Colonic mucosa (tissue), 4 donors: ENCODE data around the gene HELB. TPM values are rescaled to one million over a fixed set of nuclear protein-coding genes. Genes with fewer than 3 reads are reported as not detected.

ENCODE experiments used
- DNase-seq: peaks from one replicate; pipeline ENCODE4 v3.0.0-alpha.2; 2020
- H3K27ac ChIP-seq: fragments of 200-600 bp; one replicate; pipeline ENCODE4 v1.8.0; 2021
- H3K27me3 ChIP-seq: fragments of 200-600 bp; one replicate; pipeline ENCODE4 v1.8.0; 2021
- H3K36me3 ChIP-seq: fragments of 200-600 bp; one replicate; pipeline ENCODE4 v1.8.0; 2021
- H3K4me1 ChIP-seq: fragments of 200-600 bp; one replicate; pipeline ENCODE4 v1.8.0; 2021; ENCODE audit warnings: mild to moderate bottlenecking
- H3K4me3 ChIP-seq: fragments of 200-600 bp; one replicate; pipeline ENCODE4 v1.8.0; 2021
- H3K9ac ChIP-seq, 2 donors: one replicate each; pipeline ENCODE4 v1.7.0; 2013; ENCODE audit warnings: control low read depth in 2 of 2, low read depth in 2 of 2, low read length in 2 of 2
- H3K9me3 ChIP-seq: fragments of 200-600 bp; one replicate; pipeline ENCODE4 v1.8.0; 2021
- intact Hi-C: fragments of 100-400 bp; cut with DNase I; formaldehyde crosslinking; loops from one replicate; pipeline ENCODE4 v1.14.1; 2022
- total RNA-seq, 2 donors: library from RNA; stranded (reverse); fragmentation: NEBNext Ultra II Directional in 1 of 2; extraction: Animal tissue kit (Norgen Biotek cat#: 25700) in 1 of 2; gene quantifications; one replicate each; pipeline ENCODE4 v1.2.1, GENCODE V29; 2021
- TF ChIP-seq, protein P1 (sequence below): fragments of 200-600 bp; IDR thresholded peaks from one replicate; pipeline ENCODE4 v1.8.0; 2022; ENCODE audit warnings: antibody characterized with exemption, mild to moderate bottlenecking
- donor health status: healthy.
- donor health status: DM: no; HTN: no; CAD: no.
- donor health status: DM: no; HTN: no; CAD: no.

Gene HELB
- total RNA-seq, 2 donors from 2014 or later, result 4.5 to 5.2 TPM

DNA sequence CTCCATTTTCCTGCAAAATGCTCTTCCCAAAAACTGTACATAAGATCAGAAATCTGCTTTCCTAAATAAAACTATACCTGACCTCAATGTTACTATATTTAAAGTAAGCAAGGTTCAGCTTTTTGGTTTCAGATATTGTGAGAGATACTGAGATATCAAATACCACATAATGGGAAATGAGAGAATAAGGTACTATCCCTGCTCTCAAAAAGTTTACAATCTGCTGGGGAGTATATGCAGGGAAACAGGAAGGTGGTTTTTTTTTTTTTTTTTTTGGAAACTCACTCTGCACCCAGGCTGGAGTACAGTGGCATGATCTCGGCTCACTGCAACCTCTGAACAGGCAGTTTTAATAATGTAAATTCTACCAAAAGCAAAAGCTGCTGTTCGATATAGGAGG lies 49.0 kb downstream of the HELB start:
- DNase-seq, result no peak
- Histone ChIP-seq H3K4me1 (no peaks in the 10 kb centered on the region), H3K36me3 (no peaks in the 10 kb centered on the region), H3K9ac (no peak overlapping the region), H3K9me3 (no peaks in the 10 kb centered on the region), H3K27ac (no peak overlapping the region), H3K27me3 (no peaks in the 10 kb centered on the region), H3K4me3 (no peak overlapping the region)
- intact Hi-C loops, result loop anchor here (5.0 kb wide), 1 partner anchor 341 kb away; no protein-coding TSS in a partner anchor
- TF ChIP-seq, protein P1, sequence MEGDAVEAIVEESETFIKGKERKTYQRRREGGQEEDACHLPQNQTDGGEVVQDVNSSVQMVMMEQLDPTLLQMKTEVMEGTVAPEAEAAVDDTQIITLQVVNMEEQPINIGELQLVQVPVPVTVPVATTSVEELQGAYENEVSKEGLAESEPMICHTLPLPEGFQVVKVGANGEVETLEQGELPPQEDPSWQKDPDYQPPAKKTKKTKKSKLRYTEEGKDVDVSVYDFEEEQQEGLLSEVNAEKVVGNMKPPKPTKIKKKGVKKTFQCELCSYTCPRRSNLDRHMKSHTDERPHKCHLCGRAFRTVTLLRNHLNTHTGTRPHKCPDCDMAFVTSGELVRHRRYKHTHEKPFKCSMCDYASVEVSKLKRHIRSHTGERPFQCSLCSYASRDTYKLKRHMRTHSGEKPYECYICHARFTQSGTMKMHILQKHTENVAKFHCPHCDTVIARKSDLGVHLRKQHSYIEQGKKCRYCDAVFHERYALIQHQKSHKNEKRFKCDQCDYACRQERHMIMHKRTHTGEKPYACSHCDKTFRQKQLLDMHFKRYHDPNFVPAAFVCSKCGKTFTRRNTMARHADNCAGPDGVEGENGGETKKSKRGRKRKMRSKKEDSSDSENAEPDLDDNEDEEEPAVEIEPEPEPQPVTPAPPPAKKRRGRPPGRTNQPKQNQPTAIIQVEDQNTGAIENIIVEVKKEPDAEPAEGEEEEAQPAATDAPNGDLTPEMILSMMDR, result no peak

DNA sequence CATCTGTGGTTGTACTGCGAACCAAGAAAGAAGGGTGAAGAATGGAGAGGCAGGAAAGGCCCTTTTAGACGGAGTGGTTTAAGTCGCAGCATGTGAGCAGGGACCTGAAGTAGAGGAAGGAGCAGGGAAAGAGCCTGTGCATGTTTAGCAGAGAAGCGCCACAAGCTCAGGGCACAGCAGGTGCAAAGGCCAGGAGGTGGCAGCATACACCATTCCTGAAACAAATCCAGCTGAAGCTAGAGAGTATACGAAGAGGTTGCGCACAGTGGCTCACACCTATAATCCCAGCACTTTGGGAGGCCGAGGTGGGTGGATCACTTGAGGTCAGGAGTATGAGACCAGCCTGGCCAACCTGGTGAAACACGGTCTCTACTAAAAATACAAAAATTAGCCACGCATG lies 49.9 kb downstream of the HELB start:
- Histone ChIP-seq H3K27ac (no peak overlapping the region), H3K4me1 (no peaks in the 10 kb centered on the region), H3K9me3 (no peaks in the 10 kb centered on the region), H3K36me3 (no peaks in the 10 kb centered on the region), H3K9ac (no peak overlapping the region), H3K4me3 (no peak overlapping the region), H3K27me3 (no peaks in the 10 kb centered on the region)
- TF ChIP-seq, protein P1, result no peak
- peak; percentile 19 for DNase-seq
- intact Hi-C loops, result loop anchor here (5.0 kb wide), 1 partner anchor 340 kb away; no protein-coding TSS in a partner anchor

DNA sequence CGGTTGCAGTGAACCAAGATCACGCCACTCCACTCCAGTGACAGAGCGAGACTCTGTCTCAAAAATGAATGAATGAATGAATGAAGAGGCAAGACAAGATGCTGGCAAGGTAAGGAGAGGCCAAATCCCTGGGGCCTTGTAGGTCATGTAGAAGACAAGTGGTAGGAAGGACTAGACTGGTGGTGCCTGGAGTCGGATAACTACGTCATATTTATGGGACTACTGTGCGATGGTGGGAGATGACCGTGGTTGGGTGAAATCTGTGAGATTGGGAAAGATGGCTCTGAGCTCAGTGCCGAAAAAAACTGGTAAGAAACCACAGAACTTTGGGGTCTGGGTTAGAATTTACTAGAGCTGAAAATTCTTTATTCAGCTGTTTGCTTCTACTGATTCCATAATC lies 50.6 kb downstream of the HELB start:
- Histone ChIP-seq H3K27me3 (no peaks in the 10 kb centered on the region), H3K9ac (no peak overlapping the region), H3K9me3 (no peaks in the 10 kb centered on the region), H3K27ac (no peak overlapping the region), H3K4me3 (no peak overlapping the region), H3K36me3 (no peaks in the 10 kb centered on the region), H3K4me1 (no peaks in the 10 kb centered on the region)
- TF ChIP-seq, protein P1, result no peak
- intact Hi-C loops, result loop anchor here (5.0 kb wide), 1 partner anchor 339 kb away; no protein-coding TSS in a partner anchor
- no peak for DNase-seq

DNA sequence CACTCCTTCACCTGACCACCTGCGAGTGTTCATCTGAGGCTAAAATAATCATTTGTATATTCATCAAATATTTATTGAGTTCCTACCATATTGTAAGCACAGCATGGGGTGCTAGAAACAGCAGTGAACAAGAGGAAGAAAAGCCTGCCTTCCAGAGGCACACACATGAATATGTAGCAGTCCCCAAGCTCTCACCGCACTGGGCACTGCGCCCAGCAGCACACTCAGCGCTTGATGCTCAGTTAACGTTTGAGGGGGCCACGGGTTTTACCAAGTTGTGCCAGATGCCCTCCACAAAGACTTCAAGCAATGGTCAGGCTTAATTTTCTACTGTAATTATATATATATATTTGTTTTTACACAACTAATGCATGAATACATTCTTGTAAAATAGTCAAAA lies 52.0 kb downstream of the HELB start:
- Histone ChIP-seq H3K9me3 (no peaks in the 10 kb centered on the region), H3K4me3 (no peak overlapping the region), H3K9ac (no peak overlapping the region), H3K27me3 (no peaks in the 10 kb centered on the region), H3K4me1 (no peaks in the 10 kb centered on the region), H3K27ac (no peak overlapping the region), H3K36me3 (no peaks in the 10 kb centered on the region)
- intact Hi-C loops, result loop anchor here (5.0 kb wide), 1 partner anchor 338 kb away; no protein-coding TSS in a partner anchor
- no peak for DNase-seq
- TF ChIP-seq, protein P1, result no peak

DNA sequence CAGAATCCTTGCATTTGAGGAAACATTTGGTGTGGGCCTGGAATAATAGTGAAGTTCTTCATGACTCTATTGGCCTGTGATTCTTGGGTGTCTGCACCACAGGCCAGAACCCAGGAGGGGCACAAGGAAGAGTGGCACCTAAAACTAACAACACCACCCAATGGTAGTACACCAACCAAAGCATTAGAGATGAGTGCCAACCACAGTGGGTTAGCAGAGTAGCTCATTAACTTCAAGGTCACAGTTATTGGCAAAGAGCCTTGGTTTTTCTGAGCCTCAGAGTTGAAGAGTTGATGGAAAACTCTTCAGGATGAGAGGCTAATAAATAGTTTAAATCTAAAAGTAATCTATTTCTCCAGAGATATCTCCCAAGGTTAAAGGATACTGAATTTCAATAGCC lies 57.0 kb downstream of the HELB start:
- intact Hi-C loops, result no loop called here
- TF ChIP-seq, protein P1, result no peak

More for the DNA sequence above, 57.0 kb downstream of the HELB start:
- H3K36me3 ChIP-seq, result no peaks in the 10 kb centered on the region
- no peaks in the 10 kb centered on the region for H3K4me1 ChIP-seq
- no peak overlapping the region for H3K27ac ChIP-seq
- H3K27me3 ChIP-seq, result no peaks in the 10 kb centered on the region
- H3K9me3 ChIP-seq, result no peaks in the 10 kb centered on the region
- no peak overlapping the region for H3K4me3 ChIP-seq
- no peak overlapping the region for H3K9ac ChIP-seq
- no peak for DNase-seq
